ENCODE data around the gene CNDP2.

DNA sequence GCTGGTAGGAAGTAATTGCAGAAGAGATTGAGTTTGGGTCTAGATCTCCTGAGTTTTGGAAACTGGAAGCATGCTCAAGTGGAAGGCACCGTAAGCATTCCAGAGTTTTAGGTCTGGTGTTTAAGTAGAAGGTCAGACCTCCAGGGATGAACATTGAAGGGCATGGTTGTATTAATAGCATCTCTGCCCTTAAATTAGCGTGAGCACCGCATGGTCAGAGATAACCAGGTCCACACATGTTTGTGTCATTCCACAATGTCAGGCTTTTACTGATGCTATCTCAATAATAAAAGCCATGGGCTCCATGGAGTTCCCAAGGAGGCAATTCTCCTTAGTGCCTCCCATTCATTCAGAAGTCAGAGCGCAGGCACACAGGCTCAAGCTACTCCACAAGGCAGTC is 73.2 kb downstream of the CNDP2 start:
- TF ChIP-seq EGR1 (IDR thresholded peaks at IDR 0.05), result no peak
- TF ChIP-seq YY1 (IDR thresholded peaks at IDR 0.05; ENCODE audit: low read depth), result no peak
- TF ChIP-seq, protein P1, sequence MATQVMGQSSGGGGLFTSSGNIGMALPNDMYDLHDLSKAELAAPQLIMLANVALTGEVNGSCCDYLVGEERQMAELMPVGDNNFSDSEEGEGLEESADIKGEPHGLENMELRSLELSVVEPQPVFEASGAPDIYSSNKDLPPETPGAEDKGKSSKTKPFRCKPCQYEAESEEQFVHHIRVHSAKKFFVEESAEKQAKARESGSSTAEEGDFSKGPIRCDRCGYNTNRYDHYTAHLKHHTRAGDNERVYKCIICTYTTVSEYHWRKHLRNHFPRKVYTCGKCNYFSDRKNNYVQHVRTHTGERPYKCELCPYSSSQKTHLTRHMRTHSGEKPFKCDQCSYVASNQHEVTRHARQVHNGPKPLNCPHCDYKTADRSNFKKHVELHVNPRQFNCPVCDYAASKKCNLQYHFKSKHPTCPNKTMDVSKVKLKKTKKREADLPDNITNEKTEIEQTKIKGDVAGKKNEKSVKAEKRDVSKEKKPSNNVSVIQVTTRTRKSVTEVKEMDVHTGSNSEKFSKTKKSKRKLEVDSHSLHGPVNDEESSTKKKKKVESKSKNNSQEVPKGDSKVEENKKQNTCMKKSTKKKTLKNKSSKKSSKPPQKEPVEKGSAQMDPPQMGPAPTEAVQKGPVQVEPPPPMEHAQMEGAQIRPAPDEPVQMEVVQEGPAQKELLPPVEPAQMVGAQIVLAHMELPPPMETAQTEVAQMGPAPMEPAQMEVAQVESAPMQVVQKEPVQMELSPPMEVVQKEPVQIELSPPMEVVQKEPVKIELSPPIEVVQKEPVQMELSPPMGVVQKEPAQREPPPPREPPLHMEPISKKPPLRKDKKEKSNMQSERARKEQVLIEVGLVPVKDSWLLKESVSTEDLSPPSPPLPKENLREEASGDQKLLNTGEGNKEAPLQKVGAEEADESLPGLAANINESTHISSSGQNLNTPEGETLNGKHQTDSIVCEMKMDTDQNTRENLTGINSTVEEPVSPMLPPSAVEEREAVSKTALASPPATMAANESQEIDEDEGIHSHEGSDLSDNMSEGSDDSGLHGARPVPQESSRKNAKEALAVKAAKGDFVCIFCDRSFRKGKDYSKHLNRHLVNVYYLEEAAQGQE (IDR thresholded peaks at IDR 0.05; ENCODE audit: low read depth), result no peak
- no peak for TF ChIP-seq ZBTB7A (IDR thresholded peaks at IDR 0.05; ENCODE audit: low read depth)
- no peak for TF ChIP-seq CEBPB (IDR thresholded peaks at IDR 0.05)
- no peak for TF ChIP-seq FOXM1 (IDR thresholded peaks at IDR 0.05; ENCODE audit: borderline replicate concordance, low read depth)
- TF ChIP-seq RAD21 (IDR thresholded peaks at IDR 0.05; ENCODE audit: low read depth), result no peak
- no peak for TF ChIP-seq EP300 (IDR thresholded peaks at IDR 0.05; ENCODE audit: borderline replicate concordance)
- no peak for TF ChIP-seq TCF12 (IDR thresholded peaks at IDR 0.05; ENCODE audit: low read depth)
- no peak for TF ChIP-seq TAF1 (IDR thresholded peaks at IDR 0.05; ENCODE audit: low read depth)
- TF ChIP-seq CREB1 (IDR thresholded peaks at IDR 0.05; ENCODE audit: low read depth), result no peak
- TF ChIP-seq NFIC (IDR thresholded peaks at IDR 0.05), result no peak
- TF ChIP-seq, protein P2, sequence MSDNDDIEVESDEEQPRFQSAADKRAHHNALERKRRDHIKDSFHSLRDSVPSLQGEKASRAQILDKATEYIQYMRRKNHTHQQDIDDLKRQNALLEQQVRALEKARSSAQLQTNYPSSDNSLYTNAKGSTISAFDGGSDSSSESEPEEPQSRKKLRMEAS (IDR thresholded peaks at IDR 0.05), result no peak

Measured in Ishikawa (cell line).